NCI-H2107 treated with DMSO at 0.1 percent for 48 hours (cell line): Measurements from ENCODE around the gene UST.
A peak's percentile ranks its signal among the peaks of the same experiment; 100 is the strongest.

Source experiments
- DNase-seq: peaks from one replicate; lab custom pipeline; 2025; ENCODE audit not compliant: unreplicated experiment; lab: John Stamatoyannopoulos, UW

Gene UST

GRCh38 chr6:149054559-149055194 lies 307.8 kb downstream of the UST start:
- no peak for DNase-seq

- no peak for DNase-seq
Measured at GRCh38 chr6:149055195-149055899, 308.5 kb downstream of the UST start.

GRCh38 chr6:149056777-149057463 lies 310.1 kb downstream of the UST start:
- no peak for DNase-seq

- DNase-seq = no peak
Measured at GRCh38 chr6:149057464-149057840, 310.6 kb downstream of the UST start.

- DNase-seq = no peak
Measured at GRCh38 chr6:149059557-149059956, 312.7 kb downstream of the UST start.

GRCh38 chr6:149060300-149060984 lies 313.6 kb downstream of the UST start:
- peak; percentile 7 for DNase-seq

- DNase-seq = peak; percentile 17
Measured at GRCh38 chr6:149060985-149061760, 314.3 kb downstream of the UST start.

- no peak for DNase-seq
Measured at GRCh38 chr6:149061930-149062329, 315.1 kb downstream of the UST start.

- no peak for DNase-seq
Measured at GRCh38 chr6:149062653-149063348, 316.0 kb downstream of the UST start.

GRCh38 chr6:149063468-149063867 lies 316.6 kb downstream of the UST start:
- DNase-seq = no peak

- DNase-seq = no peak
Measured at GRCh38 chr6:149064001-149064659, 317.3 kb downstream of the UST start.

- no peak for DNase-seq
Measured at GRCh38 chr6:149064660-149065015, 317.8 kb downstream of the UST start.

GRCh38 chr6:149065121-149065520 lies 318.3 kb downstream of the UST start:
- DNase-seq = no peak

GRCh38 chr6:149065658-149066556 lies 319.1 kb downstream of the UST start:
- no peak for DNase-seq

- no peak for DNase-seq
Measured at GRCh38 chr6:149071997-149072396, 325.2 kb downstream of the UST start.

GRCh38 chr6:149074832-149075258 lies 328.0 kb downstream of the UST start:
- no peak for DNase-seq

GRCh38 chr6:149075616-149076354 lies 329.0 kb downstream of the UST start:
- DNase-seq = no peak

GRCh38 chr6:149076355-149076734 lies 329.5 kb downstream of the UST start:
- no peak for DNase-seq
